Measurements from ENCODE around the gene DDX46.
A peak's percentile ranks its signal among the peaks of the same experiment; 100 is the strongest.
"Not testable (repeated sequence)": the region's sequence is repeated elsewhere in the genome, so short reads cannot be mapped to it uniquely, and the experiment has no call there.

DDX46 gene, protein sequence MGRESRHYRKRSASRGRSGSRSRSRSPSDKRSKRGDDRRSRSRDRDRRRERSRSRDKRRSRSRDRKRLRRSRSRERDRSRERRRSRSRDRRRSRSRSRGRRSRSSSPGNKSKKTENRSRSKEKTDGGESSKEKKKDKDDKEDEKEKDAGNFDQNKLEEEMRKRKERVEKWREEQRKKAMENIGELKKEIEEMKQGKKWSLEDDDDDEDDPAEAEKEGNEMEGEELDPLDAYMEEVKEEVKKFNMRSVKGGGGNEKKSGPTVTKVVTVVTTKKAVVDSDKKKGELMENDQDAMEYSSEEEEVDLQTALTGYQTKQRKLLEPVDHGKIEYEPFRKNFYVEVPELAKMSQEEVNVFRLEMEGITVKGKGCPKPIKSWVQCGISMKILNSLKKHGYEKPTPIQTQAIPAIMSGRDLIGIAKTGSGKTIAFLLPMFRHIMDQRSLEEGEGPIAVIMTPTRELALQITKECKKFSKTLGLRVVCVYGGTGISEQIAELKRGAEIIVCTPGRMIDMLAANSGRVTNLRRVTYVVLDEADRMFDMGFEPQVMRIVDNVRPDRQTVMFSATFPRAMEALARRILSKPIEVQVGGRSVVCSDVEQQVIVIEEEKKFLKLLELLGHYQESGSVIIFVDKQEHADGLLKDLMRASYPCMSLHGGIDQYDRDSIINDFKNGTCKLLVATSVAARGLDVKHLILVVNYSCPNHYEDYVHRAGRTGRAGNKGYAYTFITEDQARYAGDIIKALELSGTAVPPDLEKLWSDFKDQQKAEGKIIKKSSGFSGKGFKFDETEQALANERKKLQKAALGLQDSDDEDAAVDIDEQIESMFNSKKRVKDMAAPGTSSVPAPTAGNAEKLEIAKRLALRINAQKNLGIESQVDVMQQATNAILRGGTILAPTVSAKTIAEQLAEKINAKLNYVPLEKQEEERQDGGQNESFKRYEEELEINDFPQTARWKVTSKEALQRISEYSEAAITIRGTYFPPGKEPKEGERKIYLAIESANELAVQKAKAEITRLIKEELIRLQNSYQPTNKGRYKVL

DNA sequence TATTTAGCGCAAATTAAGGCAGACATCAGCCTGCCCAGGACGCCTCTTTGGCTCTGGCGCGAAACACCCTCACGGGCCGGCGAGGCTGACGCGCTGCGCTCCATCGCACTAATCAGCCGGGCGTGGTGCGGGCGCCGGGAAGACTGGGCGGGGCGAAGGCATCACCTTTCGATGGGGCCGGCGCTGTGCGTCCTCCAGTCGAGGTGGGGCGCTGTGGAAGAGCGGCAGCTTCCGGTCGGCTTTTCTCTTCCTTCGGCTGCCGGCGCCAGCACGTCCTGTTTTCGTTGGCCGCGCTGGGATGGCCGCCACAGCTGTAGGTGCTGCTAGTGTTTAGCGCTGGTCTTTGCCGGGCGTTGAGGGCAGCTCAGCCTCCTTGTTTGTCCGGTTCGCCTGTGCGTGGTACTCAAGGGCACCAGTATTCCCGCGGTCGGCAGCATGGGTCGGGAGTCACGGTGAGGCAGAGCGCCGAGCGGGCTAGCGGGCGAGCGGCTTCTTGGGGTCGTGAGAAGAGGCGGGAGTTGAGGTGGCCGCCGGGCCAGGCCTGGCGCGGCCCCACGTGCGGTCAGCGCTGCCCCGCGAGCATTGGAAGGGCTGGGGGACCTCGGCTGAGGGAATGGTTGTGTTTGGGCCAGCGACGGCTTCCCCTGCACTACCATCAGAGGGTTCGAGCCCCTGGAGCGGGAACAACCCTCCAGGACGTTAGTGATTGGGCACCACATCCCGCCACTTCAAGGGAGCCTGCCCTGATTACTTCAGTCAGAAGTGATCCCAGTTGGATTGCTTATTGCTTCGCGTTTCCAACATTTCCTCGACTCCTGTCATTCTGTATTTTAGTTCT is at the start of gene DDX46:
TSS of gene DDX46 (plus strand) at position 276 of the 838 bp plus-strand sequence. CDS start at position 436, 160 bp downstream.
- peak; percentile 86 for DNase-seq

DNA sequence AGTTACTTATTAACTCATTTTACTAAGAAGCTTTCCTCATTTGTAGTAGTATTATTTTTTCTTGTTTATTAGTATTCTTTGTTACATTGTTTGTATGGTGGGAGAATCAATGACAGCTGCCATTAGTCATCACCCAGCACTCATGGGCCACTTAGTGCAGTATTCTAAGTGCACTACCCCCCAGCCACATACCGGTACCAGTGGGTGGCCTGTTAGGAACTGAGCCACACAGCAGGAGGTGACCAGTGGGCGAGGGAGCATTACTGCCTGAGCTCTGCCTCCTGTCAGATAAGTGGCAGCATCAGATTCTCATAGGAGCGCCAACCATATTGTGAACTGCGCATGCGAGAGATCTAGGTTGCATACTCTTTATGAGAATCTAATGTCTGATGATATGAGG is 44.5 kb upstream of the DDX46 start:
- no peak for DNase-seq

DNA sequence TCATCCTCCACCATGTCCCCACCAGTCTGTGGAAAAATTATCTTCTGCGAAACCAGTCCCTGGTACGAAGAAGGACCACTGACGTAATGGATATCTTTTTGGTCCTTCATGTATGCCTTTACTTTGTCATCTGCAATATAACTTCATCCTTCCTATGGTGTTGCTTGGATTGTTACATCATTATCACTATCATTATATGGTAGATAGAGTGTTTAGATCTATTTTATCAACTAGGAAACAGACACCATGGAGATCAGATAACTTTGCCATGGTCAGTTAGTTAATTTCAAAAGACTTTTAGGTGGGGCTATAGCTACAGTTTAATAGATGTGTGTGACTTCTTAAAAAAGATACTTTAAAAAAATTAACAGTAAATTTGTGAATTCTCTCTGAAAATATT is 44.0 kb upstream of the DDX46 start:
- DNase-seq, result no peak

DNA sequence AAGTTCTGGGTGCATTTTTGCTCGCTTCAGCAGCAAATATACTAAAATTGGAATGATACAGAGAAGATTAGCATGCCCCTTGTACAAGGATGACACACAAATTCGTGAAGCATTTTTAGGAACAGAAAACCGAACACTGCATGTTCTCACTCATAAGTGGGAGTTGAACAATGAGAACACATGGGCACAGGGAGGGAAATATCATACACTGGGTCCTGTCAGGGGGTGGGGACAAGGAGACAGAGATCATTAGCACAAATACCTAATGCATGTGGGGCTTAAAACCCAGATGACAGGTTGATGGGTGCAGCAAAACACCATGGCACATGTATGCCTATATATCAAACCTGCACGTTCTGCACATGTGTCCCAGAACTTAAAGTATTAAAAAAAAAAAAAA is 43.1 kb upstream of the DDX46 start:
- DNase-seq, result not testable (repeated sequence)

DNA sequence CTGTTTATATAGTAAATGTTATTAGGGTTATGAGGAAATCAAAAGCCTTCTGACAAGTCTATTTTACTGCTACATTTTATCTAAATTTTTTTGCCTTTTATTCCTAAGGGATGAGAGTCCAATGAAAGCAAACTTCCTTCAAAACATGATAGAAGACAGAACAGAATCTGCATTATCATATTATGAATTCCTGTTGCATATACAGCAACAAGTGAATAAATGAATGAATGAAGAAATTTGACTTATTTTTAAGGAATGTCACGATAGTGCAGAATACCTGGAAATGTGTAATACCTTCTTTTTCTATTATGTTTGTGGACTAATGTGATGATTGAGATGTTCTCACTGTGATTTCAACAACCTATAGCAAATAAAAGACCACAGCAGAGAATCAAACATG is 33.7 kb upstream of the DDX46 start:
- DNase-seq, result no peak

DNA sequence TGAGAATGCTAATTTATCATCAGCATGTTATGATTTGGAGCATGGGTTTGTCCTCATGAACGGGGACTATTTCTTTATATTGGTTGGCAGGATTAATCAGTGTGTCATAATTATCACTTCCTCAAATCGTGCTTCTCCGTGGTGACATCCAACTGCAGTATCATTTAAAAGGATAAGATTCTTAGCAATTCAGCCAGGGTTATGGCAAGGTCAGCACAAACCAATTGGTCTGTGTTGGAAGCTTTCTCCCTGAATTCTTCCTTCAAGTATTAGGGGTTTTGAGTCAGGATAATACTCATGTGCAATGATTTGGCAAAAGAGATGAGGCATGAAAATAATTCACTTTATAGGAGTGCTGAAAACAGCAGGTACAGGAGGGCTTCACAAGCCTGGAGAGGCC is 25.8 kb upstream of the DDX46 start:
- DNase-seq, result no peak

DNA sequence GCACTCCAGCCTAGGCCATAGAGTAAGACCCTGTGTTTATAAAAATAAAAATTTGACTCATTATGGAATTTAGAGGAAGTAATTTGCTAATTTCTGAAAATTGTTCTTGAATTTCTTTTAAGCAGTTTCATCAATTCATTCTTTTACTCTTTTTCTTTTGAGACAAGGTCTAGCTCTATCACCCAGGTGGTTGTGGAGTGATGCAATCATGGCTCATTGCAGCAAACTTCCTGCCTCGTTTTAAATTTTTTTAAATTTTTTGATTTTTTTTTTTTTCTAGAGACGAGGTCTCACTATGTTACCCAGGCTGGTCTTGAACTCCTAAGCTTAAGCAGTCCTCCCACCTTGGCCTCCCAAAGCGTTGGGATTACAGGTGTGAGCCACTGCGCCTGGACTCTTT is 23.3 kb upstream of the DDX46 start:
- peak; percentile 24 for DNase-seq

DNA sequence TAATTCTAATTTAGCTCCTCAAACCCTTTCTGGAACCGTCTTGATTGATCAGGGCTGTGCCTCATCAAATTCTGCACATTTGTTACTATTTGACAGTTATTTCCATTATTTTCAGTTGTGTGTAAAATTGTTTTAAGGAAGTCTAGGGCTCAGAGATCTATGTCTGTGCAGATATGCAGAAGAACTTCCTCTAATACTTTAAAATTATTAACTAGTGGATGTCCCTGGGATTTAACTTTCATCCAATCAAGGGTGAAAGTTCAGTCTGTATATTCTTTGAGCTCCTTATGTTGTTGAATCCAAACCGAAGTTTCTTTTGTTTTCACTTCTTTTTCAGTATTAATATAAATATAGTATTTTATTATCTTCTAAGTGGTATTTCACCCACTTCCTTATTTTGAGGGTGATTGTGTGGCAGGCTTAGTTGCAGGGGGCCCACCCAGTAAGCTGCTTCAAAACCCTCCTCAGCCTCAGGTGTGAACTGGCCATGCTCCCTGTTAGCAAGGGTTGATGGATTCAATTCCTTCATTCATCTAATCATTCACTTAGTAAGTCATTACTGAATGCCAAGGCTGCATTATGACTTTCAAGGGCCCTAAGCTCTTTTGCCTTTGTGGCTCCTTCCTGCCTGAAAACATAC is 22.3 kb upstream of the DDX46 start:
- no peak for DNase-seq

DNA sequence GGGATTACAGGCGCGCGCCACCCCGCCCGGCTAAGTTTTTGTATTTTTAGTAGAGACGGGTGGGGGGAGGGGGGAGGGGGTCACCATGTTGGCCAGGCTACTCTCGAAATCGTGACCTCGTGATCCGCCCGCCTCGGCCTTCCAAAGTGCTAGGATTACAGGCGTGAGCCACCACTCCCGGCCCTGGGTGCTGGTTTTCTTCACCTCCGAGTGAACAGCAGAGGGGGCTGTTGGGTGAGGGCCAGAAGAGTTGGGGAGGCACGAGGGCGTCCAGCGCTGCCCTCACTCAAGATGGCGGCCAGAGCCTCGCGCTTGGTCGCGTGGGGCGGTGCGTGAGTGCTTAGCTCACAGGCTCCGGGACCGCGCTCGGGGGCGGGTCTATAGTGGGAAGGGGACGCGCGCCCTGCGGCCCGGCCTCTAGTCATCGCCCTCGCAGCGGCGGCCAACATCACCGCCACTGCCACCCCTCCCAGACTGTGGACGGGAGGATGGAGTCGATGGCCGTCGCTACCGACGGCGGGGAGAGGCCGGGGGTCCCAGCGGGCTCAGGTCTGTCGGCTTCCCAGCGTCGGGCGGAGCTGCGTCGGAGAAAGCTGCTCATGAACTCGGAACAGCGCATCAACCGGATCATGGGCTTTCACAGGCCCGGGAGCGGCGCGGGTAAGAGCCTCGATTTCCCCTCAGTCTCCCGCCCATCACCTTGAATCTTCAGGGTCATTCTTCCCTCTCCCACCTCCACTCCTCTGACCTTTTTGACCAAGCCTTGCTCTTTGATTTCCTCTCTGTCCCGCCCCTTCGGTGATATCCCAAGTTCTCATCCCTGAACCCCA is 20.2 kb upstream of the DDX46 start, which contains the start of gene CAMLG:
TSS of gene CAMLG (plus strand) at position 416 of the 830 bp plus-strand sequence. CDS start at position 489, 73 bp downstream.
- DNase-seq, result peak; percentile 96

DNA sequence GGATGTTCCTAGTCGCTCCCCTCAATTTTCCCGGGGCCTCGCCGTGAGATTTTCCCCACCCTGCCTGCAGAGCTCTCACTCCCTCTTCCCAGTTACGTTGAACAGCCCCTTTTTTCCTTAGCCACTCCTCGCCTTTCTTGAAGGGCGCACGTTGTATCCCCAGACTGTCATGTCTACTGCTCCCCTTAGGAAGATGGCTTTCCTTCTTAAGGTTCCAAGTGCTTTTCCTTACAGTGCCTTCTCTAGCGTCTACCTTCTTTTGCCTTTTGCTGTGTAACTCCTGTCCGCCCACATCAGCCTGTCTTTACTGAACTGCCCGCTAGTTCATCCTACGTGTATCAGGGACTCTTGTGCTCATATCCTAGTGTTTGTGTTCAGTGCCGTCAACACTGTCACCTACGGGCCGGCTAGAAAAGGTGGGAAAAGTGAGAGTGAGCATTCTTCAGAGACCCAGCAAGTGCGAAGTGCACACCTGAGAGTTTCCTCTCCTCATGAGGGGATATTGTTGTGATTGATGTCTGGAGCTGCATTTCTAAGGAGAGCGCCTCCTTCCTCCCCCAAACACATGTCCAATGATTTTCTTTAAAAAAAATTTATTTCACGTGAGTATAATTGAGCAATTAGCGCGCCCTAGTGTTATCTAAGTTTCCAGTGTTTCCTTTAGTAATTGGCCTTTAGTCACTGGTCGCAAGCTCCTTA is 19.5 kb upstream of the DDX46 start:
- no peak for DNase-seq

DNA sequence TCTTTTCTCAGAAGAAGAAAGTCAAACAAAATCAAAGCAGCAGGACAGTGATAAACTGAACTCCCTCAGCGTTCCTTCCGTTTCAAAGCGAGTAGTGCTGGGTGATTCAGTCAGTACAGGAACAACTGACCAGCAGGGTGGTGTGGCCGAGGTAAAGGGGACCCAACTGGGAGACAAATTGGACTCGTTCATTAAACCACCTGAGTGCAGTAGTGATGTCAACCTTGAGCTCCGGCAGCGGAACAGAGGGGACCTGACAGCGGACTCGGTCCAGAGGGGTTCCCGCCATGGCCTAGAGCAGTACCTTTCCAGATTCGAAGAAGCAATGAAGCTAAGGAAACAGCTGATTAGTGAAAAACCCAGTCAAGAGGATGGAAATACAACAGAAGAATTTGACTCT is 17.5 kb upstream of the DDX46 start:
- DNase-seq, result no peak

DNA sequence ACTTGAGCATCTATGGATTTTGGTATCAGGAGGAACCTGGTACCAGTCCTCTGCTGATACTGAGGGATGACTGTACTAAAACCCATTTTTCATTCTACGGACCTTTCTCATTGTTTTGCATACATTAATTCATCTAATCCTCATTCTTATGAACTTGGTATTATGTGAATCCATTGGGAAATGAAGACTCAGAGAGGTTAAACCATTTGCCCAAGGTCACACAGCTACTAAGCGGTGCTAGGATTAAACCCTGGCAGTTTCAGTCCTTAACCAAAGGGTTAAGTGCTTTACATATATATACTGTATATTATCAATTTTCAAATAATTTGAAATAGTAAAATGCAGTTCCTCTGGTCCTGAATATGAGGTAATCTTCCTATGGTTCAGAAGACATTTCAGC is 16.4 kb upstream of the DDX46 start:
- no peak for DNase-seq

DNA sequence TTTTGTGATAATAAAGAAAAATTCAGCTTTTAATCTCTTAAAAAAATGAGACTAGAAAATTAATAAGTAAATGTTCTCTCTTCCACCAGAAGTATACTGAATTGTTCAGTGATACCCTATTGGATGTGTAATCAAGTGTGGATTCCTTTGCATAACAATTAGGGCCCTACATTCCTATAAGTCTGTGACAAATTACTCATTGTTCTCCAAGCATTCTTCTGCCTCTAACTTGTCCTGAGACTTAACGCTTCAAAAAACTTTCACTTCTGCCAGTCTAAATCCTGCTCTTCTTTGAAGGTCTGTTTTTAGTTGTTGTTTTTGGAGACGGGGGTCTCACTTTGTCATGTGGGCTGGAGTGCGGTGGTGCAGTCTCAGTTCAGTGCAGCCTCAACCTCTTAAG is 9.2 kb upstream of the DDX46 start:
- DNase-seq, result no peak

DNA sequence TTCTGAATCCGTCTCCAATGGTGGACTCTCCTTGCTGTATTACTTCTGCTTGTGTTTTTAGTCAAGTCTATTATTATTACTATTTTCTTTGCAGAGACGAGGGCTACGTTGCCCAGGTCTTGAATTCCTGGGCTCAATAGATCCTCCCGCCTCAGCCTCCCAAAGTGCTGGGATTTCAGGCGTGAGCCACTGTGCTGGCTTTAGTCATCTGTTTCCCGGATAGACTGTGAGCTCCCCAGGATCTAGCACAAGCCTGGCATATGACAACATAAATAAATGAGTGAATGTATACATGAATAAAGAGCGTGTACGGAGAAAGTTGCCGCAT is 439 bp upstream of the DDX46 start:
- DNase-seq, result no peak

DNA sequence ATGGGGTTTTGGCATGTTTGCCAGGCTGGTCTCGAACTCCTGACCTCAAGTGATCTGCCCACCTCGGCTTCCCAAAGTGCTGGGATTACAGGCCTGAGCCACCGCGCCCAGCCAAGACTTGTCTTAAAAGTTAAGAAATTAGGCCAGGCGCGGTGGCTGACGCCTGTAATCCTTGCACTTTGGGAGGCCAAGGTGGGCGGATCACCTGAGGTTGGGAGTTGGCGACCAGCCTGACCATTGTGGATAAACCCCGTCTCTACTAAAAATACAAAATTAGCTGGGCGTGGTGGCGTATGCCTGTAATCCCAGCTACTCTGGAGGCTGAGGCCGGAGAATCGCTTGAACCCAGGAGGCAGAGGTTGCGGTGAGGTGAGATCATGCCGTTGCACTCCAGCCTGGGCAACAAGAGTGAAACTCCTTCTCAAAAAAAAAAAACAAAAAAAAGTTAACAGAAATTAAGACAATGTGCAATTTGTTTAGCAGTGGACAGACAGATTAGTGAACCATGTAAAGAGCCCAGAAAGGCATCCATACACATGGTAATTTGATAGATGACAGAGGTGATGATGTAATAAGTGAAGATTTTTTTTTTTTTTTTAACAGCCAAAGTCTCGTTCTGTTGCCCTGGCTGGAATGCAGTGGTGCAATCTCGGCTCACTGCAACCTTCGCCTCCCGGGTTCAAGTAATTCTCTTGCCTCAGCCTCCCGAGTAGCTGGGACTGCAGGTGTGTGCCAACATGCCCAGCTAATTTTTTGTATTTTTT is 9.1 kb downstream of the DDX46 start:
- not testable (repeated sequence) for DNase-seq

DNA sequence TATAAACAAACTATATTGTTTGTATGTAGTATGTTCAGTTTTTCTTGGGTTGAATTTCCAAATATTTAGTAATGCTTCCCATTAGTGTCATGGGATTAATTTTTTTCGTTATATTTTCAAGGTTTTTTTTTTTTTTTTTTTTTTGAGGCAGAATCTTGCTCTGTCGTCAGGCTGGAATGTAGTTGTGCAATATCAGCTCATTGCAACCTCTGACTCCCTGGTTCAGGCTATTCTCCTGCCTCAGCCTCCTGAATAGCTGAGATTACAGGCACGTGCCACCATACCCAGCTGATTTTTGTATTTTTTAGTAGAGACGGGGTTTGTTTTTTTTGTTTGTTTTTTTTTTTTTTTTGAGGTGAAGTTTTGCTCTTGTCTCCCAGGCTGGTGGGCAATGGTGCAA is 10.6 kb downstream of the DDX46 start:
- DNase-seq, result no peak

DNA sequence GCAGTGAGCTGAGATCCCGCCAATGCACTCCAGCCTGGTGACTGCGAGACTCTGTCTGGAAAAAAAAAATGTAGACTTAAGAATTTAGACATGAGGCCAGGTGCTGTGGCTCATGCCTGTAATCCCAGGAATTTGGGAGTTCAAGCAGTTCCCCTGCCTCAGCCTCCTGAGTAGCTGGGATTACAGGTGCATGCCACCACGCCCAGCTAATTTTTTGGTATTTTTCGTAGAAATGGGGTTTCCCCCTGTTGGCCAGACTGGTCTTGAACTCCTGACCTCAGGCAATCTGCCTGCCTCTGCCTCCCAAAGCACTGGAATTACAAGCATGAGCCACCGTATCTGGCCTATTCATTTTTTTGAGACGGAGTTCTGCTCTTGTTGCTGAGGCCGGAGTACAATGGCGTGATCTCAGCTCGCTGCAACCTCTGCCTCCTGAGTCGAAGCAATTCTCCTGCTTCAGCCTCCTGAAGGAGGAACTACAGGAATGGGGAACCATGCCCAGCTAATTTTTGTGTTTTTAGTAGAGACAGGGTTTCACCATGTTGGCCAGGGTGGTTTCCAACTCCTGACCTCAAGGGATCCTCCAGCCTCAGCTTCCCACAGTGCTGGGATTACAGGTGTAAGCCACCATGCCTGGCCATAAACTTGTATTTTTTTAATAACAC is 14.0 kb downstream of the DDX46 start:
- DNase-seq, result no peak

DNA sequence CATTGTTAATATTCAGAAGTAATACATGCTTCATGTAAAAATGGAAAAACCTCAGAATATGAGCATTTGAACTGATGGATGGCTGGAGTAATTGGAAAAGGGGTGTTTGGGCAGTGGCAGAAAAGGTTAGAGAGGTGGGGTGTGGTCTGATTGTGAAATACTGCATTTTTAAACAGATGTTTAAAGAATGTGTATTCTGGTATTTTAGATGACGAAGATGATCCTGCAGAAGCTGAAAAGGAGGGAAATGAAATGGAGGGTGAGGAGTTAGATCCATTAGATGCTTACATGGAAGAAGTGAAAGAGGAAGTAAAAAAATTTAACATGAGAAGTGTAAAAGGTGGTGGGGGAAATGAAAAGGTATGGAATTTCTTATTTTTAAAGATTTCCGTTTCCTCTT is 18.8 kb downstream of the DDX46 start:
- no peak for DNase-seq

DNA sequence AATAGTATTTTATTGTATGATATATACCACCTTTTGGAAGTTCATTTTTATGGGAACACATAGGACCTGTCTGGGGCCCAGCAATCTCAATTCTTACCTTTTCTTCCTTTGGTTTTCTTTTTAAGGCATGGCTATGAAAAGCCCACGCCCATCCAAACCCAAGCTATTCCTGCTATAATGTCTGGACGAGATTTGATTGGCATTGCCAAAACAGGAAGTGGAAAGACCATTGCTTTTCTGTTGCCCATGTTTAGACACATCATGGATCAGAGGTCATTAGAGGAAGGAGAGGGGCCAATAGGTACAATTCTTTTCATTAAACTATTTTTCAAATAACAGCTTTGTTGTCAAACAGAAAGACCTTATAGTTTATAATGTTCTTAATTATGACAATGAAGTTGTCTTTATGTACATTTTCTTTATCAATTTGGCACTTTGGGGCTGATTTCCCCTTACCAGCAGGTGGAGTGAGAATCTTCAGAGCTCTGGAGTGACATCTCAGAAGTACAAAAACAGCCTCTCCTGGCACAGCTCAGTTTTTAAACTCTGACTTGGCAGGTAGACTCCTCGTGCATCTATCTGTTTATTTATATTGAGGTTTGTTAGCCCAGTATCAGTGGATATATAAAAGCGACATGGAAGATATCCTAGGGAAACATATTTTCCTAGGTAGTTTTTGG is 25.8 kb downstream of the DDX46 start:
- DNase-seq, result no peak
